ENCODE data around the gene PFKM.
"Not testable (repeated sequence)": the region's sequence is repeated elsewhere in the genome, so short reads cannot be mapped to it uniquely, and the experiment has no call there.

PFKM gene

DNA sequence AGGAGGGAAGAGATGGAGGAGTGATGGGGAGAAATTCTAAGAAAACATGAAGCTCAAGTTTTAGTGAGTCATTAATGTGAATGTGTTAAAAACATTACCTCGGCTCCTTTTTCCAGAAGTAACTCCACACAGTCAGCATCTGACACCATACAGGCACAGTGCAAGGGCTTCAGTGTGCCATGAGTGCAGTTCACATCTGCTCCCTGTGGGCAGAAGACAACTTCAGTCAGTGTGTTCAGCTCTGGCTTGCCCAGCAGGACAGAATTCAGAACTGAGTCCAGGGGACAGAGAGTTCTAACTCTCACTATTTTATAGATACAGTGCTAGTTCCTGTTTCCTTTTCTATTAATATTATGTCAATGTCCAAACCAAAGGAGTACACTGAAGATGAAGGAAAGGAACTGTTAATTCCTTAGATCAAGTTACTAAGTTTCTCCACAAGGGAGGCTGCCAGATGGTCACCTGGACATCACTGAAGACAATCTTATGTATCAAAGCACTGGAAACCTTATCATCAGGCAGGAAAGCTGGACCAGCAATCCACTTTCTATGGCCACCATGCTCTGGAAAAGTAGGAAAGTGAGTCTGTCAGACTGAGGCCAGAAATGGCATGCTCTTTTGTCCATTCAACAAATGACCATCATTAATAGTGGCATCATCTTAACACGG, 32.1 kb downstream of the PFKM start:
- no peak for DNase-seq (ENCODE audit: low read depth)
- no peak overlapping the region for H3K4me3 ChIP-seq (ENCODE audit: control insufficient read depth, low read depth, low read length)
- TF ChIP-seq, protein P1, sequence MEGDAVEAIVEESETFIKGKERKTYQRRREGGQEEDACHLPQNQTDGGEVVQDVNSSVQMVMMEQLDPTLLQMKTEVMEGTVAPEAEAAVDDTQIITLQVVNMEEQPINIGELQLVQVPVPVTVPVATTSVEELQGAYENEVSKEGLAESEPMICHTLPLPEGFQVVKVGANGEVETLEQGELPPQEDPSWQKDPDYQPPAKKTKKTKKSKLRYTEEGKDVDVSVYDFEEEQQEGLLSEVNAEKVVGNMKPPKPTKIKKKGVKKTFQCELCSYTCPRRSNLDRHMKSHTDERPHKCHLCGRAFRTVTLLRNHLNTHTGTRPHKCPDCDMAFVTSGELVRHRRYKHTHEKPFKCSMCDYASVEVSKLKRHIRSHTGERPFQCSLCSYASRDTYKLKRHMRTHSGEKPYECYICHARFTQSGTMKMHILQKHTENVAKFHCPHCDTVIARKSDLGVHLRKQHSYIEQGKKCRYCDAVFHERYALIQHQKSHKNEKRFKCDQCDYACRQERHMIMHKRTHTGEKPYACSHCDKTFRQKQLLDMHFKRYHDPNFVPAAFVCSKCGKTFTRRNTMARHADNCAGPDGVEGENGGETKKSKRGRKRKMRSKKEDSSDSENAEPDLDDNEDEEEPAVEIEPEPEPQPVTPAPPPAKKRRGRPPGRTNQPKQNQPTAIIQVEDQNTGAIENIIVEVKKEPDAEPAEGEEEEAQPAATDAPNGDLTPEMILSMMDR (IDR thresholded peaks at IDR 0.05; ENCODE audit: control insufficient read depth, insufficient read depth, low read depth, low read length, missing control alignments): no peak

DNA sequence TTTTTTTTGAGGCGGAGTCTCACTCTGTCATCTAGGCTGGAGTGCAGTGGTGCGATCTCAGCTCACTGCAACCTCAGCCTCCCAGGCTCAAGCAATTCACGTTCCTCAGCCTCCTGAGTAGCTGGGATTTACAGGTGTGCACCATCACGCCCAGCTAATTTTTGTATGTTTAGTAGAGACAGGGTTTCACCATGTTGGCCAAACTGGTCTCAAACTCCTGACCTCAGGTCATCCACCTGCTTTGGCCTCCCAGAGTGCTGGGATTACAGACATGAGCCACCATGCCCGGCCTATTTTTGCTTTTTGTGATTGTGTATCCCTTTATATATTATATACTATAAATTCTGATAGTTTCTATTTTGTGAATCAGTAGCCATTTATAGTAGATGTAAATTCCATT, 36.6 kb downstream of the PFKM start:
- not testable (repeated sequence) for H3K4me3 ChIP-seq (ENCODE audit: control insufficient read depth, low read depth, low read length)

DNA sequence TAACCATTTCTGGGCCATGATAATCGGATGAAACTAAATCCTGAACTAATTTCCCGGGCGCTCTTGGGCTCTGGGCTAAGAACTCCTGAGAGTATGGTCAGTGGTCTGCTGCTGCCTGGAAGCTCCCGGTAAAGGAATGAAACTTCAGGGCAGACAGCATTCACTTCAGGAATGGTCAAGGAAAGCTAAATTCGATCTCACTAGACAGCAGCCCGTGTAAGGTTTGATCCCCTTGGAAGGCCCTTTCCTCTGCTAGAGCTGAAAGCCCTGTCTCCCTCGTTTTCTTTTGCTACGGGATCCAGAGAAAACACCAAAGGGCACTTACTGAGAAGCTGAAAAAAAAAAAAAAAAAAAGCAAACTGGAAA, 37.5 kb downstream of the PFKM start:
- TF ChIP-seq, protein P1 (IDR thresholded peaks at IDR 0.05; ENCODE audit: control insufficient read depth, insufficient read depth, low read depth, low read length, missing control alignments): no peak
- DNase-seq (ENCODE audit: low read depth): no peak
- peak overlapping the region; percentile 79 for H3K4me3 ChIP-seq (ENCODE audit: control insufficient read depth, low read depth, low read length)

More for the DNA sequence above, 36.6 kb downstream of the PFKM start:
- not testable (repeated sequence) for DNase-seq (ENCODE audit: low read depth)

DNA sequence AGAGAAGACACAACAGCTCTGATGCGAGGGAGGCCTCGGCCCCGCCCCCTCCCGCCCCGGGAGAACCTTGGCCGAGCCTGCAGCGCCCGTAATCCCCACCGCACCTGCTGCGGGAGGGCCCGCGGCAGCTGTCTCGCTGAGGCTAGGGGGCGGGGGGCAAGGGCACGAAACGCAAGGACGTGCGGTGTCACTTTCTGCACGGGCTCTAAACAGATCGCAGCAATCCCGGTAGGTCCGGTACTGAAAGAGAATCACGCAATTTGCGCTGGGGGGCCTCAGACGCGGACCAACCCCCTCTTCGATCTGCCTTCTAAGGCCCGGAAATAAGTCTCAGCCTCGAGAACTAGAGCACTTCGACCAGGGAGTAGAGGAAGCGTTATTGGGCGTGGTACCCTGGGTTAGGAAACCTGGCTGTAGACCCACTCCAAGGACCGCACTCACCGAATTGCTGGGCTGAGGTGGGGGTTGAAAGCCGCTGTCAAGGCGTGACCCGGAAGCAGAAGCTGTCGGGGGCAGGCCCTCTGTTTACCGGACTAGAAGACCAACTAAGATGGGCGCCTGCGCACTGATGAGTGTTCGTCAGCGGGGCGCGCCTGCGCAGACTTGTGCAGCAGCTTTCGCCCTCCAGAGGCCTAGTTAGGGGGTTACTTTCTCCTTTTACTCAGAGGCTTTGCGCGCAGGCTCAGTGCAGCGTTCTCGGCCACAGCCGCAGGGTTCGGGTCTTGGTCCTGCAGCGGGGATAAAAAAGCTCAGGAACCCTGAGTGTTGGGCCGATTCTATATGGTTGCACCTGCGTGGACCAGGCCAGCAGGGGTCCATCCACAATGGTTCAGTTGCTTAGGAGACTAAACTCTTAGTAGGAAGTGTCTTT, 38.1 kb downstream of the PFKM start, which contains the start of gene ASB8:
Gene ASB8 (minus strand): TSS at position 498 of the 871 bp plus-strand sequence. CDS start 4,019 bp downstream, outside the sequence.
- DNase-seq (ENCODE audit: low read depth): peak; percentile 91
- H3K4me3 ChIP-seq (ENCODE audit: control insufficient read depth, low read depth, low read length): peak within 1 kb of the TSS; percentile 79
- TF ChIP-seq, protein P1 (IDR thresholded peaks at IDR 0.05; ENCODE audit: control insufficient read depth, insufficient read depth, low read depth, low read length, missing control alignments): peak; percentile 45

- no peak for DNase-seq (ENCODE audit: low read depth)
- TF ChIP-seq, protein P1 (IDR thresholded peaks at IDR 0.05; ENCODE audit: control insufficient read depth, insufficient read depth, low read depth, low read length, missing control alignments): no peak
- H3K4me3 ChIP-seq (ENCODE audit: control insufficient read depth, low read depth, low read length): peak overlapping the region; percentile 79
Measured at GRCh38 chr12:48157889-48158370, 38.8 kb downstream of the PFKM start.

DNA sequence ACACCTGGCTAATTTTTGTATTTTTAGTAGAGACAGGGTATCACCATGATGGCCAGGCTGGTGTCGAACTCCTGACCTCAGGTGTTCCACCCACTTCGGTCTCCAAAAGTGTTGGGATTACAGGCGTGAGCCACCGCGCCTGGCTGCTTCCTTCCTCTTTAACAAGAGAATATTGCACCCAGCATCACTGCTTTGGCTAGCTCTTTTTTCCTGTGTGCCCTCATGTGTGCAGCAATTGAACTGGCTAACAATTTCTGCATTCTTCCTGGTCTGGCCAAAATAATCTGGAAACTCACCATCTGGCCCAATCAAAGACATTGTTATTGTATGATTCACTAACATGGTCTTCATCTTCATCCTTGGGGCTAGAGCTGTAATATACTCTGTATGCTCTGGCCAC, 40.9 kb downstream of the PFKM start:
- TF ChIP-seq, protein P1 (IDR thresholded peaks at IDR 0.05; ENCODE audit: control insufficient read depth, insufficient read depth, low read depth, low read length, missing control alignments): no peak
- DNase-seq (ENCODE audit: low read depth): no peak
- H3K4me3 ChIP-seq (ENCODE audit: control insufficient read depth, low read depth, low read length): no peak overlapping the region

DNA sequence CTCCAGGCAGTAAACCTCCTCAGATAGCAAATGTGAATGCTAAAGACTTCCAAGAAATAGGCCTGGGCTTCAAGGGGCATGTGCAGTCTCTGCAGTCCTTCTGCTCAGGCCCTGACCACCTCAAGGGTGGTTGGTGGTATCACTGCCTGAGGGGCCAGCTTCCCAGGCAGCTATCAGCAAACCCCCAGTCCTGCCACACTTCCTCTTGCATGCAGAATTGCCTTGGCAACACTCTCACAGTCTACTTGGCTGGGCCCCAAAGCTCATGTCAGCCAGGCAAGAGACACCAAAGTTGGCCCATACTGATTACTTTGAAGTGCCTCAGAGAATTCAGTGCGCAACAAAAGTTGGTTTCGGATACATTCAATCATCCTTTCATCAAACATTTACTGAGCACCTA, 41.6 kb downstream of the PFKM start:
- no peak for DNase-seq (ENCODE audit: low read depth)
- TF ChIP-seq, protein P1 (IDR thresholded peaks at IDR 0.05; ENCODE audit: control insufficient read depth, insufficient read depth, low read depth, low read length, missing control alignments): no peak
- H3K4me3 ChIP-seq (ENCODE audit: control insufficient read depth, low read depth, low read length): no peak overlapping the region
